Left cardiac atrium (tissue), 4 donors: ENCODE data around the gene ADGRD2. TPM values are rescaled to one million over a fixed set of nuclear protein-coding genes. Genes with fewer than 3 reads are reported as not detected.

Source experiments
- ATAC-seq, 2 donors: fragments of 200-7000 bp; cut with Tn5 transposase; one replicate each; pipeline ENCODE4 v1.9.1; 2020; ENCODE audit warnings: mild to moderate bottlenecking in 2 of 2, moderate library complexity in 2 of 2
- DNase-seq: peaks from one replicate; pipeline ENCODE4 v3.0.0-alpha.2; 2020
- intact Hi-C, 2 donors: fragments of 100-400 bp; cut with DNase I; formaldehyde crosslinking; loops; one replicate each; pipeline versions ENCODE4 v1.14.1 to v1.15.1; 2022 to 2023
- total RNA-seq, 2 donors: library from RNA; stranded (reverse); fragmentation: NEBNext Ultra II Directional; extraction: Animal tissue kit (Norgen Biotek cat#: 25700); gene quantifications; one replicate each; pipeline ENCODE4 v1.2.1, GENCODE V29; 2021
- donor health status: DM: no; HTN: yes; CAD: no.
- donor health status: DM: no; HTN: yes; CAD: no; lungs with severe emphysema.
- donor health status: DM: yes; HTN: yes; CAD: no.
- donor health status: Dilated cardiomyopathy.

Gene ADGRD2
- total RNA-seq, 2 donors from 2014 or later = not detected

DNA sequence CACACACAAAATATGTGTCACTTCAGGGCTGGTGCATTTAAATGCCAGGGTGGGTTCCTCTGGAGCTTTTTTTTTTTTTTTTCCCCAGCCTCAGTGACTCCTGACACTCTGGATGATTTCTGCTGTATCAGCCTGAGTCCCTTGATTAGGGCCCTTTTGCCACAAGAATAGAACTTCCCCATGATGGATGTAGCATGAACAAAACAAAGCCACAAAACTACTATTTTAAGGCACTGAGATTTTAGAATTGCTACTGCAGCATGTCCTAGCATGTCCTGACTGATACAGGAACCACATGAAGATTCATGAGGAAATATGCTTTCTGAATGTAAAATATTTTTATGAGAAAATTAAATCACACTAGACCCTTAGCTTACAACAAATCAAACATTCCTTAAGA is 13.9 kb upstream of the ADGRD2 start:
- ATAC-seq (no peak), DNase-seq (no peak)
- intact Hi-C loops = no loop called here

DNA sequence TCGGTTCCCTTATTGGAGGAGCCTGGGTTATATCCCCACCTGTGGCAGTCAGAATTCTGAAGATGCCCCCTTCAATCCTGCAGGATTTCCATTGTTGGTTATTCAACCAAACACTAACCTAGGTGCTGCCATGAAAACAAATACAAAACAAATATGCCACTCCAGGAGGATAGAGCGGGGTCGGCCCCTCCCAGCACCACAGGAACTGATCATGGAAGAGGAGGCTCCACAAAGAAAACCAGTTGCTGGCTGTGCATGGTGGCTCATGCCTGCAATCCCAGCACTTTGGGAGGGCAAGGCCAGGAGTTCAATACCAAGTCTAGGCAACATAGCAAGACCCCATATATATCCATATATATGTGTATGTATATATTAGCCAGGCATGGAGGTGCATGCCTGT is 13.2 kb upstream of the ADGRD2 start:
- intact Hi-C loops = no loop called here
- DNase-seq (no peak), ATAC-seq (no peak)

DNA sequence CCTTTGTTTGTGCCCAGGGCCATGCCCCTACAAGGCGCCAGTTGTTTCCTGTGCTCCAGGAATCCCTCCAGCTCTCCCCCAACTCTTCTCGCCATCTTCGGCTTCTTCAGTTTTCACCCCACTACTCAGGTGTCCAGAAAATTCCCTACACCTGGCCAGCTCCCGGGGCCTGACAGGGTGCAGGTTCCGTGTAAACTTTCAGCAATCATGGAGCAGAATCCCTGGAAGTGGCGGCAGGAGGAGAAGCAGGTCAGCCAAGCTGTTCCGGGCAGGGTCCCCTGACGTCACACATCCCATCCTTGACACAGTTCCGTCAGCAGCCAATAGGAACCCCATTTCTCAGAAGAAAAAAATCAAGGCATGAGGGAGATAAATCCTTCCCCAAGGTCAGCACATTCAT is 12.2 kb upstream of the ADGRD2 start:
- no peak for DNase-seq
- no peak for ATAC-seq
- intact Hi-C loops = no loop called here

DNA sequence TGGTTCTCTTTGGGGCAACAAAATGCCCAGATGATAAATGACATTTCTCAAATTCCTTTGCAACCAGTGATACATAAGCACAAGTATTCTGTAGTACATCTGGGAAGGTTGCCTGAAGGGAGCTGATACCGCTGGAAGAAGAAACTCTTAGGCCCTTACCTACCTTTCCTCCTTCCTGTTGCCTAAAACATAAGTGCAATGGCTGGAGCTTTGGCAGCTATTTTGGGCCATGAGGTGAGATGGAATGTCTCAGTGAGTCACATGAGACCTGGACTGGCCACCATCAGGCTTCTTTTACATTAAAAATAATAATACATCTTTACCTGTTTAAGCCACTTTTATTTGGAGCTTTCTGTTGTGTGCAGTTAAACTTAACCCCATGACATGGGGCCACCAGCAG is 11.2 kb upstream of the ADGRD2 start:
- DNase-seq = no peak
- no peak for ATAC-seq
- intact Hi-C loops = no loop called here

DNA sequence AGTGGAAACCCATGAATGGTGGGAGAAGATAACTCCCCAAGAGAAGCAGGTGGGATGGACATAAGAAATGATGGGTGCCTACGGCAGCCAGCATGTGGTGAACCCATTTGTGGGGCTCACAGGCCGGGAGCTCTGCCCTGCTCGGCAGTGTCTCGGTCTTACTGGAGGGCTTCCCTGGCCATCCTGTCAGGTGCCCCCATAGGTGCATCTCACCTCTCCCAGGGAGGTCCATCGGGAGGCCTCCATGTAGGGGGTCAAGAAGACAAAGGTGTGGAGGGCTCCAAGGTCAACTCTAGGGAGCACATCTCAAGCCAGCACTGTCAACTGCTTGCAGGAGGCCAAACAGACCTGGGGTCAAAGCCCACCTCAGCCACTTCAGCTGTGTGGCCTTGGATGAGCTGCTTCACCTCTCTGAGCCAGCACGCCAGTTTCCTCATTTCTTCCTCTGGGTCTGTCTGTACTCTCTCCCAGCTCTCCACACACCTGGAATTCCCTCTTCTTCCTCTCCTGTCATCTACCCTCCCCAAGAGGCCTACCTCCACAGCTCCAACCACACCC is 10.5 kb upstream of the ADGRD2 start:
- DNase-seq (no peak), ATAC-seq (no peak)
- intact Hi-C loops = no loop called here

DNA sequence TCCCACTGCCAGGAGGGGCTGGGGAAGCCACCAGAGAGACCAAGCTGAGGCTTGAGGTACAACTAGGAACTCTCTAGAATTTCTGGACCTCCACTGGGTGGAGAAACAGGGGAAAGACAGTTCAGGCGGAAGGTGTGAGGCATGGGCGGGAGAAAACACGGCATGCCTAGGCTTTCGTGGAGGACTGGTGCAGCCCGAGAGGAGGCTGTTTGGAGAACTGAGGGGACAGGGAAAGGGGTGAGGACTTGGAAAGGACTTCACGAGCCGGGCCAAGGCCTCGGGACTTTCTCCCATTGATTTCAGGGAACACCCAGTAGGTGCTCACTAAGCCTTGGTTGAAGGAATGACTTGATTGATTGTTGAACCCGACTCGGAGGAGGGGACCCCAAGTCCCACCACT is 9.5 kb upstream of the ADGRD2 start:
- intact Hi-C loops = no loop called here
- no peak for ATAC-seq

DNA sequence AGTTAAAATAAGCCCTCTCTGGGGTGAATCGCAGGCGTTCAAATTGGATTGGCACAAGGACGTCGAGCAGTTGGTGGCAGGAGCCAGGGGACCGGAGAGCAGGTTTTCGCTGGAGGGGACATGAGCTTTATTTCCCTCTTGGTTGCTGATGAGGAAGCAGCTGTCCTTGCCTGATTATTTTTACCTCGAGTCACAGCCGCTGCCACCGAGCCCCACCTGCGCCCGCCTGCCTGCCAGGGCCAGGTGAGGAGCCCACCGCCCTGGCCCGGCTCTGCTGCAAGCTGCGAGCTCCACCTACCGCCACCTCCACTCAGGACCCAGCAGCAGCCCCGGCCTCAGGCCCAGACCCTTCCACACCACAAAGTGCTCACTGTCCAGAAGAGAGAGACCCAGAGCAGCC is 9.0 kb upstream of the ADGRD2 start:
- intact Hi-C loops = no loop called here

More for the DNA sequence above, 9.5 kb upstream of the ADGRD2 start:
- no peak for DNase-seq

DNA sequence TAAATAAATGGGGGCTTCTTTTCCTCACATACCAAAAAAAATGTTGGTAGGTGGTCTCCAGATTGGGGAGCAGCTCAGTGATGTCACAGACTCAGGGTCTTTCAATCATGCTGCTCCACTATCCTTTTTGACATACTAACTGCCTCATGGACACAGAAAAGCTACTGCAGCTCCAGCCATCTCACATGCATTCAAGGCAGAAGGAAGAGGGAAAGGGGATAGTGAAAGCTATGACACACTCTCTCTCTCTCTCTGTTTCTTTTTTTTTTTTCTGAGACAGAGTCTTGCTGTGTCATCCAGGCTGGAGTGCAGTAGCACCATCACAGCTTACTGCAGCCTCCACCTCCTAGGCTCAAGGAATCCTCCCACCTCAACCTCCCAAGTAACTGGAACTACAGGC is 7.9 kb upstream of the ADGRD2 start:
- DNase-seq (no peak), ATAC-seq (no peak)
- intact Hi-C loops = no loop called here

More for the DNA sequence above, 9.0 kb upstream of the ADGRD2 start:
- ATAC-seq = no peak
- DNase-seq = no peak

DNA sequence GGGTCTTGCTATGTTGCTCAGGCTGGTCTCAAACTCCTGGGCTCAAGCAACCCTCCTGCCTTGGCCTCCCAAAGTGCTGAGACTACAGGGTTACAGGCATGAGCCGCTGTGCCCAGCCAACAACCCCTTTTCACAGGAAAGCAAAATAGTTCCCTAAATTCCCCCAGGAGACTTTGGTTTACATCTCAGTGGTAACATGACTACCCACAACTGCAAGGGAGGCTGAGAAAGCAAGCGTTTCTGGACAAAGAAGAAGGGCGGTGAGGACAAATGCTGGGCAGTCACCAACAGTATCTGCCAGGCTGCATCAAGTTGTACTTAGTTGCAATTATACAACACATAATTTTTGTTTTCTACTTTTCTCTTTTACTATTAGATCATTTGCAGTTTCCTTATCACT is 7.4 kb upstream of the ADGRD2 start:
- no peak for DNase-seq

DNA sequence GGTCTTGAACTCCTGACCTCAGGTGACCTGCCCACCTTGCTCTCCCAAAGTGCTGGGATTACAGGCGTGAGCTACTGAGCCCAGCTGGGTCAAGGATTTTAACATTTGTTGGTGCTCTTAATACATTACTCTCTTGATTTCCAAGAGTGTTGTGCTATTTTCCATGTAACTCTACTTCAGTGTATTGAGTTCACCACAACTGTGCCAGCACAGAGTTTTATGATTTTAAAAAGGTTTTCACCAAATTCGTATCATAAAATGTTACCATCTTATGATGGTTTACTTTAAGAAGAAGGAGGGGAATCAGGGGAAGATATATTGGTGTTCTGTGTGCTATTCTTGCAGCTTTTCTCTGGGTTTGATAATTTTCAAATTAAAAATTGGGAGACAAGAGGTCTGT is 6.6 kb upstream of the ADGRD2 start:
- intact Hi-C loops = no loop called here
- ATAC-seq = no peak
- no peak for DNase-seq

More for the DNA sequence above, 7.4 kb upstream of the ADGRD2 start:
- ATAC-seq = no peak
- intact Hi-C loops = no loop called here

DNA sequence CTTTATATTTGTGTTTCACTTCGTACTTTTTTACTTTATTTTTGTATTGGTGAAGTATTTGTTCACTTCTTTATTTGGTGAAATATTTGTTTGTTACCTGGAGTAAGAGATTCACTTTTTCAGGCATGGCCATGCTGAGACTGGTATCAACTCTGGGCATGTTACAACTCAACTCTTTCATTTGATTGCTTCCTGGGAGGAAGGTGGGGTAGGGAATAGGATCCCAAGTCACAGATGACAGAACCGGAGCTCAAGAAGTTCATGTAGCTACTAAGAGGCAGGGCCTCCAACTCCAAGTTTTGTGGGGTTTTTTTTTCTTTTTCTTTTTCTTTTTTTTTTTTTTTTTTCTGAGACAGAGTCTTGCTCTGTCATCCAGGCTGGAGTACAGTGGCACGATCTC is 6.1 kb upstream of the ADGRD2 start:
- no peak for ATAC-seq
- DNase-seq = no peak
- intact Hi-C loops = no loop called here

DNA sequence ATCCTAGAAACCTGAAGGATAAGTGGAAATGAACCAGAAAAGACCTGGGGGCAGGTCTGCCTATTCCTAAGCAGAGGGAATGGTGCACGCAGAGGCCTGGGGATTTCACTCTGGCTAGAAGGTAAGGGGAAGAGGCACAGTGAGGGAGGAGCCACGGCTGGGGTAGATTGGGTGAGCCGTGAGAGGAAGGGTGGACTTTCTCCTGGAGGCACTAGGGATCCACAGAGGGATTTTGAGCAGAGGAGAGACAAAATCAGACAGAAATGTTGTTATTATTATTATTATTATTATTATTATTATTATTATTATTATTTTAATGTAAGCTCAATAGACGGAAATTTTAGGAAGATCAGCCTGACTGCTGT is 3.0 kb upstream of the ADGRD2 start:
- ATAC-seq = no peak
- intact Hi-C loops = no loop called here

DNA sequence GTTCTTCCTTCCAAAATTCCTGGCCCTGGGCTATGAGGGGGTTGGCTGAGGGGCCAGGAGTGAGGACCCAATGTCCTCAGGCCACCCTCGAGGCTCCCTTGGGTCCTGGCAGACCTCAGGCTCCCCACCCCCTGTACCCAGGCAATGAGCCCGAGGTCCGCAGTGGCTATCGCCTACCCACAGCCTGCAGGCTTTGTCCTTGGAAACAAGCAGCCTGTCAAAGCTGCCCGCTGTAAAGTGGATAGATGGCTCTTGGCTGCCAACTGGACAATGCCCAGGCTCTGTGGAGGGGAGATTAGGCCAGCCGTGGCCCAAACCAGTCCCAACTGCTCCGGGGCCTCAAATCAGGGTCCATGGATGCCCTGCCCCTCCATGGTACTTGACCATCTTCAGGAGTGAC is 2.2 kb upstream of the ADGRD2 start:
- intact Hi-C loops = no loop called here
- ATAC-seq = peak; percentile 91 to 95
- peak; percentile 65 for DNase-seq

More for the DNA sequence above, 3.0 kb upstream of the ADGRD2 start:
- no peak for DNase-seq

DNA sequence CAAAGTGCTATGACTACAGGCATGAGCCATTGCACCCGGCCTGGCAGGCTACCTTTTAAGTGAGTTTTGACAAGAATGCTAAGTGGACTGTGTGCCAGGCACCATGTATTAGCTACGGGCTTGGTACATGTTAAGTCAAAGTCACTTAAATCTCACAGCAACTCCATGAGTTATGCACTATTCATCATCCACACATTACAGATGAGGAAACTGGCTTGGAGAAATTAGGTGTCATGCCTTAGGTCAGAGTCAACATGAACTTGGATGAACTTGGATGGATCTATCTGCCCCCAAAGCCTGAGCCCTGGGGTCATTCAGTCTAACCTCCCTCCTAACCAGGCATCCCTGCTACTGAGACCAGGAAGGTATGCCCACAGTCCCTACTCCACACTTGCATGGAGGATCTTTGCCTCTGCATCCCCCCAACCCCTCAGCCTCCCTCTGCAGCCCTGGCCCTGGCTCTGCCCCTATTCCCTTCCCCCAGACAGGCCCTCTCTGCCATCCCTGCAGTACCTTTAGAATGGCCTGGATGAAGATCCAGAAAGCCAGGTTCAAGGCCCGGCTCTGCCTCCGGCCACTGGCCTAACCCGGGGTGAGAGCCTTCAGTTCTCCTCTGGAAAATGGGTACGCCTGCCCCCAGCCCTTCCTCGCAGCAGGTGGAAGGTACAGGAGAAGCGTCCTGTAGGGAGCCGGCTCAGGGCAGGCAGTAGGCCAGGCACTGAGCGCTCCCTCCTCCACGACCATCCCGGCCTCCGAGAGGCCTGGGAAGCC is 685 bp upstream of the ADGRD2 start:
- intact Hi-C loops = no loop called here
- no peak for DNase-seq
- ATAC-seq = no peak

DNA sequence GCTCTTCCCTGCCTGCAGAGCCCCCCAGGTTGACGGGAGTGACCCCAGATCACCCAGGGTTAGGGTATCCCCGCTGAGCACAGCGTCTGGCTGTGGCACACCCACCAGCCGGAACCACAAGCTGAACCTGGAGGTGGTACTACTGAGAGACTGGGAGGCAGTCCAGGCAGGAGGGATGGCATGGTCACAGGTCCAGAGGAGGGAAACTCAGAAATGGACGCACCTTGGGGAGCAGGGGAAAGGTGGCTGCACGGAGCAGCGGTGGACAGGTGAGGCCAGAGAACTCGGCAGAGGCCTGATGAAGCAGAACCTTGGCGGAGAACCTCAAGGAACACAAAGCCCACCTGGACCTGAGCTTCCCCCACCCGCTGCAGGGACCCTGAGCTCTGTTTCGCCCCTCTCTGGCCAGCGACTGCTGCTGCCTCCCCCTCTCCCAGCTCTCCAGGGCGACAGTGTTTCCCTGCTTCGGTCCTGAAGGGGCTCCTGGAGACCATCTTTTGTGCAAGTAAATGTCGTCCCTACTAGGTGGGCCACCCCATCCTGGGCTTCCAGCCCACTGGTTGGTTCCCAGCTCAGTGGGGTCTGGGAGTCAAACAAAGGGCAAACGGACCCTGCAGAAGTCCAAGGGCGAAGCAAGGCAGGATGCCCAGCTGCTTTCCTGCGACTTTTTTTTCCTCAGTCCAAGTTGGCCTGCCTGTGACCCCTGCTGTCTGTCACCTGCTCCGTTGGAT is 845 bp downstream of the ADGRD2 start:
- intact Hi-C loops = no loop called here
- no peak for DNase-seq

DNA sequence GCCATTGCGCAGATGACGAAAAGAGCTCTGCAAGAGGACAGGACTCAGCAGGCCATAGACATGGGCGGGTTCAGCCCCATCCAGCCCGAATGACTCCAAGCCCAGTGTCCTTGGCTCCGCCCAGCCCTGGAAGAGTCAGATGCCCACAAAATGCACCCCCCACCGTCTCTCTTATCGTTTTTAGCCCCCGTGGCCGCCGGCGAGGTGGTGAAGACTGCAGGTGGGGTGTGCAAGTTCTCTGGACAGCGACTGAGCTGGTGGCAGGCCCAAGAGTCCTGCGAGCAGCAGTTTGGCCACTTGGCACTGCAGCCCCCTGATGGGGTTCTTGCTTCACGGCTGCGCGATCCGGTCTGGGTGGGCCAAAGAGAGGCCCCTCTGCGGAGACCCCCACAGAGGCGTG is 2.1 kb downstream of the ADGRD2 start:
- ATAC-seq = no peak
- intact Hi-C loops = no loop called here
- DNase-seq = no peak

More for the DNA sequence above, 845 bp downstream of the ADGRD2 start:
- no peak for ATAC-seq

DNA sequence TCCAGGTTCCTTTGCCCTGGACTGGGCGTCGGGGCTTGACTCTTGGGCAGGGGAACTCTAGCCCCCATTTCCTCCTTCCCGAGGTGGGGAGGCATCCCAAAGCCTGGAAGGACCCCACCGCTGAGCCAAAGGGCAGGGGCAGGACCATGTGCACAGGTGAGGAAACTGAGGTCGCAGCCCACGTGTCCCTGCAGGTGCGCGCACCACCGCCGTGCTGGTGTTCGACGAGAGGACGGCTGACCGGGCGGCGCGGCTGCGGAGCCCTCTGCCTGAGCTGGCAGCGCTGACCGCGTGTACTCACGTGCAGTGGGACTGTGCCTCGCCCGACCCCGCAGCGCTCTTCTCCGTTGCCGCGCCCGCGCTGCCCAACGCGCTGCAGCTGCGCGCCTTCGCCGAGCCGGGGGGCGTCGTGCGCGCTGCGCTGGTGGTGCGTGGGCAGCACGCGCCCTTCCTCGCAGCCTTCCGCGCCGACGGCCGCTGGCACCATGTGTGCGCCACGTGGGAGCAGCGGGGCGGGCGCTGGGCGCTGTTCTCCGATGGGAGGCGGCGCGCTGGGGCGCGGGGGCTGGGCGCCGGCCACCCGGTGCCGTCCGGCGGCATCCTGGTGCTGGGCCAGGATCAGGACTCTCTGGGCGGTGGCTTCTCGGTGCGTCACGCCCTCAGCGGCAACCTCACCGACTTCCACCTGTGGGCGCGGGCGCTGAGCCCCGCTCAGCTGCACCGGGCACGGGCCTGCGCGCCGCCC is 2.8 kb downstream of the ADGRD2 start:
- DNase-seq (no peak), ATAC-seq (no peak)
- intact Hi-C loops = no loop called here

DNA sequence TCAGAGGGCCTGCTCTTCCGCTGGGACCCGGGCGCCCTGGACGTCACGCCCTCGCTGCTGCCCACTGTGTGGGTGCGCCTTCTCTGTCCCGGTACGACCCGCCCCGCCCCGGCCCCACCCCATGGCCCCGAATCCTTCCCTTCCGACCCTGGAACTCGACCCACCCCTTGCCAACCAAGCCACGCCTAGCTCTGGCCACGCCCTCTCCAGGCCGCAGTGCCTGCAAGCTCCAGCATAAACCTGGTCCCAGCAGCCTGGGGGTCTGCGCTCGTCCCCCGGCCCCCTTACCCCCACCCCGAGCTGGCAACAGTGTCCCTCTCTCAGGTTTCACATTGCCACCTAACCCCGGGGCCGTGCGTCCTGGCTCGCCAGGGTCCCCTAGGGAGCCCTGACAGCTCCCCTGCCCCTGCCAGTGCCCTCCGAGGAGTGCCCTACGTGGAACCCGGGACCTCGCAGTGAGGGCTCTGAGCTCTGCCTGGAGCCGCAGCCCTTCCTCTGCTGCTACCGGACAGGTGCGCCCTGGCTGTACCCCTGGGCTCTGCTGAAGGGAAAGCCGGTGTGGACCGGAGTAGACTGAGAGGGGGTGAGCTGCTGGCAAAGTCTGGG is 3.4 kb downstream of the ADGRD2 start:
- no peak for ATAC-seq
- intact Hi-C loops = no loop called here
- no peak for DNase-seq

DNA sequence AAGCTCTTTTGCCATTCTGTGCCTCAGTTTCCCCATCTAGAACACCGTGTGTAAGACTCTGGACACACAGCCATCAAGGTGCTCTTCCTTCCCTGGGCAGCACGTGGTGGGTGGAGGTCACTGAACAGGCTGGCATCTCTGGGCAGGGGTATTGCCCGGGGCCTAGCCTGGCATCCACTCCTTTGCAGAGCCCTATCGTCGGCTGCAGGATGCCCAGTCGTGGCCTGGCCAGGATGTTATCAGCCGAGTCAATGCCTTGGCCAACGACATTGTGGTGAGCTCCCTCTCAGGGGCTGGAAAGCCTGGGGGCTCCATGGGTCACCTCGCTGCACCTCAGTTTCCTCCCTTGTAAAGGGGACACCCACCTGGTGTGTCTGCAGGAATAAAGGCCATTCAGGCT is 4.0 kb downstream of the ADGRD2 start:
- no peak for ATAC-seq
- intact Hi-C loops = no loop called here

More for the DNA sequence above, 4.0 kb downstream of the ADGRD2 start:
- DNase-seq = no peak
